Fibroblast of lung (primary cell): Measurements from ENCODE around the gene NKAIN1. TPM values are rescaled to one million over a fixed set of nuclear protein-coding genes. Genes with fewer than 3 reads are reported as not detected.

Experiments
- DNase-seq, 2 donors: peaks; one replicate each; pipeline versions ENCODE4 v3.0.0 to v3.0.0-alpha.2; 2010; ENCODE audit warnings: low read depth in 2 of 2
- H2AFZ ChIP-seq: 2 replicates; pipeline ENCODE4 v1.5.1; 2012; ENCODE audit warnings: low read length, control low read depth, inconsistent platforms
- H3K27ac ChIP-seq: 2 replicates; pipeline ENCODE4 v1.5.1; 2011; ENCODE audit warnings: low read length, control low read depth; ENCODE audit not compliant: insufficient read depth
- H3K27me3 ChIP-seq: 2 replicates; pipeline ENCODE4 v1.5.1; 2011; ENCODE audit warnings: mild to moderate bottlenecking, low read length; ENCODE audit not compliant: control insufficient read depth, insufficient read depth
- H3K36me3 ChIP-seq: 2 replicates; pipeline ENCODE4 v1.5.1; 2011; ENCODE audit warnings: low read length; ENCODE audit not compliant: control insufficient read depth, insufficient read depth
- H3K4me1 ChIP-seq: 2 replicates; pipeline ENCODE4 v1.5.1; 2011; ENCODE audit warnings: low read length; ENCODE audit not compliant: control insufficient read depth, insufficient read depth; ENCODE audit errors: extremely low read depth
- H3K4me2 ChIP-seq: 2 replicates; pipeline ENCODE4 v1.5.1; 2011; ENCODE audit warnings: low read length, control low read depth; ENCODE audit not compliant: insufficient read depth; ENCODE audit errors: extremely low read depth
- H3K4me3 ChIP-seq, 4 experiments: fragments of 200-600 bp in 1 of 4; sonication (generic) in 1 of 4; replicated peaks in 1 of 4; 2 replicates each; pipeline ENCODE4 v1.5.1; 2011 to 2016; ENCODE audit warnings: low read length in 4 of 4, low read depth in 3 of 4, mild to moderate bottlenecking in 3 of 4, control low read depth in 2 of 4, inconsistent platforms in 1 of 4, mixed read lengths in 1 of 4; ENCODE audit not compliant: insufficient read depth in 1 of 4; ENCODE audit errors: control extremely low read depth in 1 of 4
- H3K79me2 ChIP-seq: 2 replicates; pipeline ENCODE4 v1.5.1; 2012; ENCODE audit warnings: mild to moderate bottlenecking, low read length, inconsistent platforms; ENCODE audit not compliant: control insufficient read depth, insufficient read depth
- H3K9ac ChIP-seq: 2 replicates; pipeline ENCODE4 v1.5.1; 2011; ENCODE audit warnings: mild to moderate bottlenecking, low read length, control low read depth; ENCODE audit not compliant: insufficient read depth
- H3K9me3 ChIP-seq: 2 replicates; pipeline ENCODE4 v1.5.1; 2012; ENCODE audit warnings: low read depth, low read length; ENCODE audit not compliant: control insufficient read depth, insufficient read depth
- H4K20me1 ChIP-seq: 2 replicates; pipeline ENCODE4 v1.5.1; 2011; ENCODE audit warnings: low read length; ENCODE audit not compliant: control insufficient read depth, insufficient read depth; ENCODE audit errors: extremely low read depth
- CTCF ChIP-seq, 2 donors: IDR thresholded peaks in 1 of 2; conservative IDR thresholded peaks in 1 of 2; 1 replicate in 1 of 2; 2 replicates in 1 of 2; pipeline ENCODE4 v1.5.1; 2011 to 2012; ENCODE audit warnings: low read length in 2 of 2, control low read depth in 1 of 2, inconsistent platforms in 1 of 2, low read depth in 1 of 2, mild to moderate bottlenecking in 1 of 2
- EZH2 ChIP-seq: IDR thresholded peaks from 2 replicates; pipeline ENCODE4 v1.5.1; 2012; ENCODE audit warnings: low read length, control low read depth, mild to moderate bottlenecking; ENCODE audit errors: missing control alignments
- polyA plus RNA-seq, 2 donors: library from polyadenylated mRNA; depleted of rRNA in 1 of 2; stranded (reverse) in 1 of 2; unstranded in 1 of 2; fragments of >200 nt; gene quantifications; 2 replicates each; pipeline ENCODE4 v1.2.1, GENCODE V29; 2011 to 2012; ENCODE audit warnings: missing spikeins in 1 of 2
- total RNA-seq: library from RNA; depleted of rRNA; stranded (reverse); fragments of >200 nt; gene quantifications from 2 replicates; pipeline ENCODE4 v1.2.1, GENCODE V29; 2014

The NKAIN1 gene
- total and polyA plus RNA-seq, 2 donors (not counting 1 experiment from before 2014, with no cell fraction given), result 0.07 to 0.17 TPM

- Histone ChIP-seq H3K4me3 (no peak overlapping the region), H3K36me3 (no peaks in the 10 kb centered on the region), H3K4me1 (no peaks in the 10 kb centered on the region), H3K79me2 (no peaks in the 10 kb centered on the region), H3K9me3 (no peaks in the 10 kb centered on the region), H3K9ac (no peak overlapping the region), H3K4me2 (no peak overlapping the region), H3K27ac (no peak overlapping the region), H4K20me1 (no peaks in the 10 kb centered on the region), H3K27me3 (no peaks in the 10 kb centered on the region), H2AFZ (no peak overlapping the region)
- TF ChIP-seq CTCF (conservative IDR thresholded peaks at IDR 0.05 in 1 of 2, IDR thresholded peaks at IDR 0.05 in 1 of 2; ENCODE audit: low read depth in 1 of 2, low read length in 2 of 2), result no peak
- TF ChIP-seq EZH2, result no peak
- no peak for DNase-seq
Measured at GRCh38 chr1:31215065-31215570, 24.6 kb downstream of the NKAIN1 start.

- no peaks in the 10 kb centered on the region for H3K79me2 ChIP-seq
- H3K36me3 ChIP-seq, result no peaks in the 10 kb centered on the region
- H2AFZ ChIP-seq, result no peak overlapping the region
- no peak for DNase-seq
- TF ChIP-seq CTCF (conservative IDR thresholded peaks at IDR 0.05 in 1 of 2, IDR thresholded peaks at IDR 0.05 in 1 of 2; ENCODE audit: low read depth in 1 of 2, low read length in 2 of 2) (no peak), EZH2 (no peak)
- H4K20me1 ChIP-seq, result no peaks in the 10 kb centered on the region
- no peak overlapping the region for H3K4me3 ChIP-seq
- H3K9ac ChIP-seq, result no peak overlapping the region
- H3K27me3 ChIP-seq, result no peaks in the 10 kb centered on the region
- no peak overlapping the region for H3K27ac ChIP-seq
- H3K4me1 ChIP-seq, result no peaks in the 10 kb centered on the region
- no peaks in the 10 kb centered on the region for H3K9me3 ChIP-seq
- no peak overlapping the region for H3K4me2 ChIP-seq
Measured at GRCh38 chr1:31214316-31215064, 25.2 kb downstream of the NKAIN1 start.

- H3K4me2 ChIP-seq, result no peak overlapping the region
- no peaks in the 10 kb centered on the region for H3K79me2 ChIP-seq
- H3K36me3 ChIP-seq, result no peaks in the 10 kb centered on the region
- H3K4me1 ChIP-seq, result no peaks in the 10 kb centered on the region
- H3K9ac ChIP-seq, result no peak overlapping the region
- H3K4me3 ChIP-seq, result no peak overlapping the region
- no peaks in the 10 kb centered on the region for H3K27me3 ChIP-seq
- H3K9me3 ChIP-seq, result no peaks in the 10 kb centered on the region
- no peaks in the 10 kb centered on the region for H4K20me1 ChIP-seq
- TF ChIP-seq CTCF (conservative IDR thresholded peaks at IDR 0.05 in 1 of 2, IDR thresholded peaks at IDR 0.05 in 1 of 2; ENCODE audit: low read depth in 1 of 2, low read length in 2 of 2) (no peak), EZH2 (no peak)
- DNase-seq, result no peak
- H3K27ac ChIP-seq, result no peak overlapping the region
- no peak overlapping the region for H2AFZ ChIP-seq
Measured at GRCh38 chr1:31208361-31208945, 31.2 kb downstream of the NKAIN1 start.
